Measurements from ENCODE around the gene TPCN2.

- TF ChIP-seq CTCF (IDR thresholded peaks at IDR 0.05) = no peak
- no peak for TF ChIP-seq POLR2A (IDR thresholded peaks at IDR 0.05)
- no peak for TF ChIP-seq POLR2AphosphoS5 (IDR thresholded peaks at IDR 0.05)
These were observed 39.1 kb upstream of the TPCN2 start for GRCh38 chr11:69009441-69010211.

Data from upper lobe of left lung (tissue), 4 donors.